Upper lobe of left lung (tissue), 4 donors: ENCODE results near the gene CPEB3.

Experiments used
- CTCF ChIP-seq, 6 experiments: fragments of 450-650 bp in 4 of 6; fragments of 200-600 bp in 2 of 6; sonication (generic) in 2 of 6; IDR thresholded peaks; one replicate each; pipeline ENCODE4 v1.5.1; 2016 to 2019; ENCODE audit warnings: antibody characterized with exemption in 6 of 6
- EP300 ChIP-seq, 4 donors: sonication (generic); formaldehyde crosslinking; IDR thresholded peaks; one replicate each; pipeline ENCODE4 v1.5.1; 2017; ENCODE audit warnings: antibody characterized with exemption in 4 of 4, control low read depth in 2 of 4
- POLR2A ChIP-seq, 4 donors: fragments of 450-650 bp; IDR thresholded peaks; one replicate each; pipeline ENCODE4 v1.5.1; 2016 to 2017; ENCODE audit warnings: antibody characterized with exemption in 4 of 4, mild to moderate bottlenecking in 2 of 4
- POLR2AphosphoS5 ChIP-seq, 2 donors: sonication (generic); formaldehyde crosslinking; IDR thresholded peaks; one replicate each; pipeline ENCODE4 v1.5.1; 2017; ENCODE audit warnings: antibody characterized with exemption in 2 of 2

GRCh38 chr10:92162541-92162940 lies 128.3 kb downstream of the CPEB3 start:
- no peak for TF ChIP-seq CTCF (IDR thresholded peaks at IDR 0.05)
- no peak for TF ChIP-seq POLR2A (IDR thresholded peaks at IDR 0.05)
- no peak for TF ChIP-seq POLR2AphosphoS5 (IDR thresholded peaks at IDR 0.05)
- TF ChIP-seq EP300 (IDR thresholded peaks at IDR 0.05): no peak
